Neural progenitor cell (in vitro differentiated cells): ENCODE results near the gene CDR2L.

Source experiments
- CTCF ChIP-seq: fragments of 200-600 bp; sonication (generic); IDR thresholded peaks from 2 replicates; pipeline ENCODE4 v1.5.1; 2017; ENCODE audit warnings: antibody characterized with exemption, mild to moderate bottlenecking
- EZH2 ChIP-seq: fragments of 200-600 bp; sonication (generic); IDR thresholded peaks from 2 replicates; pipeline ENCODE4 v1.6.1; 2017; ENCODE audit warnings: antibody characterized with exemption, mild to moderate bottlenecking, moderate library complexity
- EZH2phosphoT487 ChIP-seq: fragments of 200-600 bp; sonication (generic); IDR thresholded peaks from 2 replicates; pipeline ENCODE4 v1.6.1; 2017; ENCODE audit warnings: antibody characterized with exemption

- no peak for TF ChIP-seq CTCF
- TF ChIP-seq EZH2 = no peak
- peak; percentile 29 for TF ChIP-seq EZH2phosphoT487
Observed at GRCh38 chr17:74972107-74972972, 15.1 kb upstream of the CDR2L start, which contains the start of gene HID1.
